A549 treated with AZD9567 at 1 μM for 4 hours (cell line): Measurements from ENCODE around the gene ARR3. TPM values are rescaled to one million over a fixed set of nuclear protein-coding genes. Genes with fewer than 3 reads are reported as not detected.

ENCODE experiments used
- total RNA-seq: library from RNA; stranded (reverse); fragments of 200-300 nt; extraction: Qiagen RNA extraction; gene quantifications from 5 replicates; pipeline ENCODE4 v1.2.3, GENCODE V29; 2022; ENCODE audit not compliant: insufficient read depth

Gene ARR3
- not detected in 5 replicates for total RNA-seq

GRCh38 chrX:70268034-70268433 is at the start of gene ARR3:
Gene ARR3 (plus strand): TSS chrX:70268334. CDS start chrX:70269386, 1,052 bp downstream.

GRCh38 chrX:70234355-70234754 is 33.8 kb upstream of the ARR3 start, which contains the start of gene AWAT1:
Gene AWAT1 (plus strand): TSS chrX:70234655. CDS start chrX:70234696, 41 bp downstream.

GRCh38 chrX:70260104-70260503 is 8.0 kb upstream of the ARR3 start, which contains the start of gene P2RY4:
Gene P2RY4 (minus strand): TSS chrX:70260204. CDS start chrX:70259624, 580 bp downstream.

DNA sequence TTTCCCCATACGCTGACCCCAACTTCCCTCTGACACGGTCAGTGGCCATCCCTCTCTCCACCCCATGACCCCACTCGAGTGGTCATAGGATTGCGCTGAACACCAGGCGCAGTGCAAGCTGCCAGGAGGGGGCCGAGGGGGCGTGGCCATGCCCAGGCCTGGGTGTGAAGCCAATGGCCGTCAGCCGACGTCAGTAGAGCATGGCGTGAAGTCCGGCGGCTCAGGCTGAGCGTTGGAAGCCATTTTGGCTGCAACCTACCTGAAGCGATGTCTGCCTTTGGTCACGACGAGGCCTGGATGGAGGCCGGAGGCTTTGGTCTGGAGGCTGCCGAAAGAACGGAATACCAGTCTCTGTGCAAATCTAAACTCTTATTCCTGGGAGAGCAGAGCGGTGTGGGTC is 13.8 kb downstream of the ARR3 start, which contains the start of gene RAB41:
Gene RAB41 (plus strand): TSS at position 222 of the 400 bp plus-strand sequence. CDS start 46 bp downstream, at position 268.

DNA sequence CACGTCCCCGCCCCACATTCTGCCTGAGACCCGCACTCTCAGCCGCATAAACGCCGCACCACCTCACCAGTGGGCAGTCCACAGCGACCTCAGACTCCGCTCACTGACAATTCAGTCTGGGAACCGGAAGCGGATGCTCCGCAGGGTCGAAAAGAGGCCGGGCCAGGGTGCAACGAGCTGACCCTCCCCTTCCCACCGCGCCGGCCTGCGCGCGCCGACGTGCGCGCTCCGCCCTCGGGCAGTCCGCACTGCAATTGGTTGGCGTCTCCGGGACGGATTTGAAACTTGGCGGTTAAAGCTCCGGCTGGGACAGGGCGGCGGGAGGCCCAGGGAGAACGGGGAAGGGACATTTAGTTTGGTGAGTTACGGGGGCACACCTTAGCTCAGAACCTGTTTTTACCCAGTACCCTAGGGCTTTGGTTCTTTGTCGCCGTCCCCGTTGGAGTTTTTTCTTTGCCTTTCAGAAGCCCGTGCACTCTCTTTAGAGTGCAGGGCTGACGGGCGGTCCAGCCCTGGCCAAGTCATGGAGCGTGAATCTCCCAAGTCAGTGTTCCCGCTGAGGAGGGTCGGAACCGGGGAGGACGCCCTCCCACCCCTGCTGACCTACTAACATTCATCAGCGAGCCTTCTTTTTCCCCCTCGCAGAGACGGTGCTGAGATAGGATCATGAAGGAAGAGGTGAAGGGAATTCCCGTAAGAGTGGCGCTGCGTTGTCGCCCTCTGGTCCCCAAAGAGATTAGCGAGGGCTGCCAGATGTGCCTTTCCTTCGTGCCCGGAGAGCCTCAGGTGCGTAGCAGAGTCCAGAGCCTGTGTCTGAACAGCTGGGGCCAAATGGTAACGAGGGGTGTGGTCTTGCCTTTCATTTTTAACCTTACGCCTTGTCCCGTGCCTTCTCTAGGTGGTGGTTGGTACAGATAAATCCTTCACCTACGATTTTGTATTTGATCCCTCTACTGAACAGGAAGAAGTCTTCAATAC is 21.9 kb downstream of the ARR3 start, which contains the start of the genes KIF4A and PDZD11:
Gene KIF4A (plus strand): TSS at position 312 of the 978 bp plus-strand sequence. CDS start 355 bp downstream, at position 667.
Gene PDZD11 (minus strand): TSS at position 135 of the 978 bp plus-strand sequence. CDS start 586 bp downstream, outside the sequence.

Other genes starting within 250 kb of the ARR3 start
- not detected in 5 replicates for gene AWAT2, start 218.4 kb upstream of the ARR3 start, total RNA-seq
- gene OTUD6A, start 205.9 kb upstream of the ARR3 start, total RNA-seq, result not detected in 5 replicates
- gene IGBP1, start 134.9 kb upstream of the ARR3 start, total RNA-seq, result 59.9 to 68.4 TPM (median 65.9 TPM) in 5 replicates
- not detected in 5 replicates for gene DGAT2L6, start 90.9 kb upstream of the ARR3 start, total RNA-seq
- gene AWAT1, start 33.7 kb upstream of the ARR3 start, total RNA-seq, result not detected in 5 replicates
- gene P2RY4, start 8.1 kb upstream of the ARR3 start, total RNA-seq, result 0.05 to 0.12 TPM in 2 of 5 replicates, not detected in the others
- gene RAB41, start 13.8 kb downstream of the ARR3 start, total RNA-seq, result not detected in 5 replicates
- gene PDZD11, start 21.6 kb downstream of the ARR3 start, total RNA-seq, result 87.0 to 117 TPM (median 90.7 TPM) in 5 replicates
- 25.0 to 31.1 TPM (median 27.3 TPM) in 5 replicates for gene KIF4A, start 21.8 kb downstream of the ARR3 start, total RNA-seq
- gene GDPD2, start 155.0 kb downstream of the ARR3 start, total RNA-seq, result 0.06 to 0.09 TPM (median 0.08 TPM) in 3 of 5 replicates, not detected in the others
- 2.4 to 7.6 TPM (median 4.8 TPM) in 5 replicates for gene DLG3, start 176.5 kb downstream of the ARR3 start, total RNA-seq